CD4-positive, alpha-beta T cell treated with Interleukin-17A for 1 hour (primary cell): Measurements from ENCODE around the gene STS.

Experiments
- DNase-seq: peaks from one replicate; pipeline ENCODE4 v3.0.0-alpha.2; 2020

STS gene

GRCh38 chrX:7147413-7147977 is at the start of gene STS:
STS (plus strand) TSS chrX:7147712; CDS start chrX:7253200, 105,488 bp downstream.
- DNase-seq = no peak

- no peak for DNase-seq
Measured at GRCh38 chrX:7100022-7100421, 47.5 kb upstream of the STS start.

DNA sequence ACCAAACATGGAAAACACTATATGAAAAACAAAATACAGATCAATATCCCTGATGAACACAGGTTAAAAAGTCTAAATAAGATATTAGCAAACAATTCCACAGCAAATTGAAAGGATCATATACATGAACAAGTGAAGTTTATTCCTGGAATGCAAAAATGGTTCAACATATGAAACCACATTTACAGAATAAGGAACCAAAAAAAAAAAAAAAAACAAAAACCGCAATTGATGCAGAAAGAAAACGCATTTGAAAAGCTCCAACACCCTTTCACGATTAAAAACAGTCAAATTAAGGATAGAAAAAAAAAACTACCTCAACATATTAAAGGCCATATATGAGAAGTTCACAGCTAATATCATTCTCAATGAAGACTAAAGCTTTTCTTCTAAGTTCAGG is 45.4 kb upstream of the STS start:
- no peak for DNase-seq

GRCh38 chrX:7106649-7107048 is 40.9 kb upstream of the STS start:
- no peak for DNase-seq

DNA sequence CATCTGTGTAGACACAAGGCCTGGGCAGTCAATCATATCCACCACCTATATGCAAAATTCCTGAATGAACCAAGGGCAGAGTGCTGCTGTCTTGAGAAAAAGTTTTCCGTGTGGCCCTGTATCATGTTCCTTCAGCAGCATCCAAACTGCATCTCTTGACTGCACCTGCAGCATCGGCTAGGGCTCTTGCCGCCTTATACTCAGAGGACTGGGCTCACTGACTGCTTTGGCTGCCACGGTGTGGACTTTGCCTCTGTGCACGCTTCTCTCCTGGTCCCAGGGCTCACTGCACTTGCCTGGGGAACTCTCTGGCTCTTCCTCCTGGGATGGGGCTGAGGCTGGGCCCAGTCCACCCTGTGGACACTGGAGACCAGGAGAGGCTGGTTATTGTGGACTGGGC is 39.5 kb upstream of the STS start:
- no peak for DNase-seq

DNA sequence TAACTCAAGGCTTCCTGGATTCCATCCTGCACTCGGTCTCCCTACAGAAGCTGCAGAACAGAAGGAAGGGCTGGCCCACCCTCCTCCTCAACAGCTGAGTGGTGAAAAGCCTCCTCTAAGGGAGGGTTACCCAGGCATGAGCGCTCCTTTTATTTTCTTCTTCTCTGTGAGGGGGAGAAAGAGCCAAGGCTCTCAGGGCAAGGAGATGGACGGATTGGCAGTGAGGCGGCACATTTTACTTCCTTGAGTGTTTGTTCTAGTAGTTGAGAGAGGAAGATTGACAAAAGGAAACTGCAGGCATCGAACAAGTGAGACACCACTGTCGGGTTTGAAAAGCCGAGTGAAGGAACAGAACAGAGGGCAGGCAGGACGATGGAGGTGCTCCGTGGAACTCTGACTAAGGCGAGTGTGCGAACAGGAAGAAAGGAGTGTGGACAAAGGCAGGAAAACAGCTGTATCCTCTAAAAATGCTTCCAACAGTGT is 38.4 kb upstream of the STS start:
- DNase-seq = no peak

DNA sequence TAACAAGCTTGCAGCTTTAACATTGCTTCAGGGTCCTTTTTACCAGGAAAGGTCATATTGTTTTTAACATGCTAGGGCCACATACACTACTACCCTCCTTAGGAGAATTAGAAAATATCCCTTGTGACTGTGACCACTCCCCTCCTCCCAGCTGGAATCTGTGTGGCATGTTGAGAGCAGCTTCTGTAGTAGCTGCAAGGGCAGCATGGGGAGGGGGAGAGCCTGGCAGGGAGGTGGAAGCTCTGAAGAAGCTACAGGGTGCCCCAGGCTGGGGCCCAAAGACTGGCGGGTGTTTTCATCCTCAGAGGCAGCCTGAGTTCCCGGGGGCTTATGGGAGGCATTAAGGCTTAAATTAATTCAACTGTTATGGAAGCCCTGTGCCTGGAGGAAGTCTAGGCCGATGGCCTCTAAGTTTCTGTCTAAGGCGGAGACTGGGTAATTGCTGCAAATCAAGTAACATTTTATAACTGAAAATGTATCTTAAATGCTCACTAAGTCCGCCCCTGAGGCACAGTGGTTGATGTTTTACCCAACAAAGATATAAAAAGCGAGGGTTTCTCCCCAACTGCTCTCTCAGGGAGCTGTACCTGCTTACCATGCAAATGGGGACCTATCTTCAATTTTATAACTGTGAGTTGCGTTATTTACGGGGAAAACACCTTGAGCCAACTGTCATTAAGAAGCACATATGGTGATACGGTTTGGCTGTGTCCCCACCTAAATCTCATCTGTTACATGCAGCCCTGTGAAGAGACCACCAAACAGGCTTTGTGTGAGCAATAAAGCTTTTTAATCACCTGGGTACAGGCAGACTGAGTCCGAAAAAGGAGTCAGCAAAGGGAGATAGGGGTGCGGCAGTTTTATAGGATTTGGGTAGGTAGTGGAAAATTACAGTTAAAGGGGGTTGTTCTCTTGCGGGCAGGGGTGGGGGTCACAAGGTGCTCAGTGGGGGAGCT is 37.4 kb upstream of the STS start:
- DNase-seq = no peak

GRCh38 chrX:7110821-7111276 is 36.7 kb upstream of the STS start:
- no peak for DNase-seq

GRCh38 chrX:7111518-7111917 is 36.0 kb upstream of the STS start:
- no peak for DNase-seq

- no peak for DNase-seq
Measured at GRCh38 chrX:7112071-7112470, 35.4 kb upstream of the STS start.

DNA sequence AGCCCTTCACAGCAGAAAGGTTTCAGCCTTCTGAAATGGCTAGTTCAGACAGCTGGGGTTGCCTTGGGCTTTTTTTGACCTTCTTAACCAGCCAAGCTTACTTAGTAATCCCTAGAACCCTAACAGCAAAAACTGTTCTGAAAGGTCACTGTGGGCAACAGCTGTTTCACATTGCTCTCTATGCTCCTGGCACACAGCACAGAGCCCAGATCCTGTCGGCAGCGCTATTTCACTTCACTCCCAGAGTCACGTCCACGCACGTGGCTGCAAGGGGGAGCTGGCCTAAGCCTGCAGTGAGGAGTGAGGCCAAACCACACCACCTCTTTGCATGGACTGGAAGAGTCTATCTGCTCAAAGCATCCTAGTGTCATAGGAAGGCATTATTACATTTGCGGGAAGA is 32.0 kb upstream of the STS start:
- DNase-seq = no peak

DNA sequence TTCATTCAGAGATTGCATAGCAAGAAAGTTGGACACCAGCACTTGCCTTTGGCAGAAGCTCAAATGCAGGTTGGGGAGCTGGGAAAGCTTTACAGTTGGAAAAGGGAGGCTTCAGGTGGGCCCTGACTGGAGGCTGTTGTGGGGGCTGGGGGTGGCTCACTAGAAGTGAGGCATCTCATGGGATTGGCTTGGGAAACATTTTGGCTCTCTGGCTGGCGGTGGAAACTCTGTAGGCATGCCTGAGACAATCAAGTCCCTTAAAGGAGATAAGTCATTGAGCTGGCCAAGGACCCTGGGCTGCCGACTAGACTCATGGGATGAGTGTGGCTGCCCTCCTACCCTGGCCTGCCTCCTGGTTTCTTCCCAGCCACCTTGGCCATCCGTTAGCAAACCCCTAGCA is 31.4 kb upstream of the STS start:
- DNase-seq = no peak

GRCh38 chrX:7117587-7117986 is 29.9 kb upstream of the STS start:
- DNase-seq = no peak

GRCh38 chrX:7119950-7120877 is 27.3 kb upstream of the STS start:
- DNase-seq = no peak

DNA sequence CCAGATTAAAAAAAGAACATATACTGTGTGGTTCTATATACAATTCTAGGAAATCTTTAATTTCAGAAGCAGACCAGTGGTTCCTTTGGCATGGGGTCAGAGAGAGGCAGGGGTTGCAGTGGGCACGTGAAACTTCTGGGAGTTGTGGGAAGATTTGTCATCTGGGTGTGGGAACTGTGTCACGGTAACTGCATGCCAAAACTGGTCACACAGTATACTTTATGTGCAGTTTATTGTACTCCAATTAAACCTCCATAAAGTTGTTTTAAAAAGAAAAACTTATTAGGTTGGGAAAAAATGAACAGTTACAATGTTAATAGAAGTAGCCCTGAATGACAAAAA is 26.7 kb upstream of the STS start:
- no peak for DNase-seq

DNA sequence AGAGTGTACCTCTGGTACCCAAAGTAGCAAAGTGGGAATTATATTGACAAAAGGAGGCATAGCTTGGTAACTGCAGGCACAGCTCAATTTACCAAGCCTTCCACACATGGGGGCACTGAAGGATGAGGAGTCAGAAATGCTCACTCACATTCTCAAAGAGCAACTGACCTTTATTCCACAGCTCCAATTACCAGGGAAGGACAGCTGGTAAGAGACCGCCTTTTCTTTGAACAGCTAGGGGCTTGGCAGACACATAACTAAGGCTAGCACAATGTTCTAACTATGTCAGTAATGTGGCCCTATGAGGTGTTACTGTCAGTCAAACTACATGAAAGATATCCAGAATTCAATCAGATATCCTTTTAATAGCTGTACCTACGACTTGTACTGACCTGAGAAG is 20.5 kb upstream of the STS start:
- no peak for DNase-seq

- no peak for DNase-seq
Measured at GRCh38 chrX:7131621-7132020, 15.9 kb upstream of the STS start.

GRCh38 chrX:7132335-7133049 is 15.0 kb upstream of the STS start:
- DNase-seq = peak; percentile 24

DNA sequence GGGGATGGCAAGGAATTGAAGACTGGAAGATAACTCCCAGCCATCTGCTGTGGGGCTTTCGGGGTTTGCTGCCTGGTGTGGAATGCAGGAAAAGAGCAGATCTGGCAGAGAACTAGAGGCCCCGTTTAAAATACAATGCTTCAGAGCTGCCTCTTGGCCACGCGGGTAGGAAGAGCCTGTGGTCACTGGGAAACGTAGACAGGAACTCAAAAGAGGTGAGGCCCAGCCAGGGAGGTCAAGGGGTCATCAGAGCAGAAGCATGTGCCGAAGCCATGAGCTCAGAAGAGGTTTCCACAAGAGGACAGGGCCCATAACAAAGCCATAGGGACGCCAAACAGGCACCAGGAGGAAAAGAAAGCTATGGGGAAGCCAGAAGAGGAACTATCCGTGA is 14.5 kb upstream of the STS start:
- DNase-seq = no peak

DNA sequence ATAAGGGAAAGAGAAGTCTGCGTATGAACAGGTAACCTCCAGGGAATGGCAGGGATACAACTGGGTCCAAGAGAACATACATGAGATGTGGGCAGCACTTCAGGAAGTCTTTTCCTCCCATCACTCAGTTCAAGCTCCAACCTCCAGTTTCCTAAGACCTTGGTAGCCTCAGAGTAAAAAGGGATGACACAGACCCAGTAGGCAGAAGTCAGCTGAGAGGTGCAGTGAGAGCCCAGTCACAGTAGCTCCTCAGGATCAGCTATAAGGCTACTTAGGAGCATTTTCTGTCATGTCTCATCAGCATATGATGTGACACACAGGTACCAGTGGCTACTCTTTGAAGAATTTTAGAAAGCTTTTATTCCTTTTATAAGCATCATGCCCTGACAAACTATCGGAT is 12.5 kb upstream of the STS start:
- DNase-seq = no peak

- DNase-seq = no peak
Measured at GRCh38 chrX:7139202-7140081, 8.1 kb upstream of the STS start.

GRCh38 chrX:7143076-7143475 is 4.4 kb upstream of the STS start:
- no peak for DNase-seq
